ENCODE results near the gene PAMR1. TPM values are rescaled to one million over a fixed set of nuclear protein-coding genes. Genes with fewer than 3 reads are reported as not detected.
A peak's percentile ranks its signal among the peaks of the same experiment; 100 is the strongest.

PAMR1 gene, protein sequence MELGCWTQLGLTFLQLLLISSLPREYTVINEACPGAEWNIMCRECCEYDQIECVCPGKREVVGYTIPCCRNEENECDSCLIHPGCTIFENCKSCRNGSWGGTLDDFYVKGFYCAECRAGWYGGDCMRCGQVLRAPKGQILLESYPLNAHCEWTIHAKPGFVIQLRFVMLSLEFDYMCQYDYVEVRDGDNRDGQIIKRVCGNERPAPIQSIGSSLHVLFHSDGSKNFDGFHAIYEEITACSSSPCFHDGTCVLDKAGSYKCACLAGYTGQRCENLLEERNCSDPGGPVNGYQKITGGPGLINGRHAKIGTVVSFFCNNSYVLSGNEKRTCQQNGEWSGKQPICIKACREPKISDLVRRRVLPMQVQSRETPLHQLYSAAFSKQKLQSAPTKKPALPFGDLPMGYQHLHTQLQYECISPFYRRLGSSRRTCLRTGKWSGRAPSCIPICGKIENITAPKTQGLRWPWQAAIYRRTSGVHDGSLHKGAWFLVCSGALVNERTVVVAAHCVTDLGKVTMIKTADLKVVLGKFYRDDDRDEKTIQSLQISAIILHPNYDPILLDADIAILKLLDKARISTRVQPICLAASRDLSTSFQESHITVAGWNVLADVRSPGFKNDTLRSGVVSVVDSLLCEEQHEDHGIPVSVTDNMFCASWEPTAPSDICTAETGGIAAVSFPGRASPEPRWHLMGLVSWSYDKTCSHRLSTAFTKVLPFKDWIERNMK
- 14.5 TPM for total RNA-seq
- long read RNA-seq, transcript PAMR1-207 (11 exons, 3,142 nt): major isoform, 8 of 9 reads
- long read RNA-seq, partial matches to known transcripts: 0 of 9 reads
- long read RNA-seq, other reads (novel, unspliced or antisense): 1 of 9 reads

- DNase-seq (ENCODE audit: missing footprints): no peak
- intact Hi-C loops (cut with DNase I): no loop called here
- ATAC-seq: peak; percentile 93
Measured at GRCh38 chr11:35525501-35526175, at the start of gene PAMR1. TSS of gene PAMR1 (minus strand) at chr11:35525616. CDS start at chr11:35525585, 31 bp downstream.

- no peak for ATAC-seq
Measured at GRCh38 chr11:35571696-35572095, 46.3 kb upstream of the PAMR1 start.

GRCh38 chr11:35567737-35568465 lies 42.5 kb upstream of the PAMR1 start:
- ATAC-seq: peak; percentile 32
- no peak for DNase-seq (ENCODE audit: missing footprints)
- intact Hi-C loops (cut with DNase I): no loop called here

More at GRCh38 chr11:35571696-35572095, 46.3 kb upstream of the PAMR1 start:
- intact Hi-C loops (cut with DNase I): no loop called here
- no peak for DNase-seq (ENCODE audit: missing footprints)

- intact Hi-C loops (cut with DNase I): no loop called here
- ATAC-seq: no peak
- DNase-seq (ENCODE audit: missing footprints): no peak
Measured at GRCh38 chr11:35566885-35567284, 41.5 kb upstream of the PAMR1 start.

- intact Hi-C loops (cut with DNase I): no loop called here
- no peak for DNase-seq (ENCODE audit: missing footprints)
- no peak for ATAC-seq
Measured at GRCh38 chr11:35566181-35566580, 40.8 kb upstream of the PAMR1 start.

DNA sequence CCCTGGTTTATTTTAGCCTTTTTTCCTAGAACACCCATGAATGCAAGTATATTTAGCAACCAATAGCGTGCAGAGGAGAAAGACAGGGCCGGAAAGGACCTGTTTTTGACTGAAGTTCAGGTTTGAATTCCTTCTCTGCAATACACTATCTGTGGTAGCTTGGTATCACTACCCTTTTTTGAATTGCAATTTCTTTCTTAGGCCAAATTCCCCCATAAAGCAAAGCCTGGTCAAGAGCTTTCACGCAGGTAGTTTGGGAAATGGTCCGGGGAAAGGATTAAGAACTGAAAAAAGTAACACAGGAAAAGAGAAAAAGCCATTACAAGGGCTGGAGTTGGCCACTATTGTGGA lies 38.8 kb upstream of the PAMR1 start:
- DNase-seq (ENCODE audit: missing footprints): no peak
- intact Hi-C loops (cut with DNase I): no loop called here
- ATAC-seq: no peak

DNA sequence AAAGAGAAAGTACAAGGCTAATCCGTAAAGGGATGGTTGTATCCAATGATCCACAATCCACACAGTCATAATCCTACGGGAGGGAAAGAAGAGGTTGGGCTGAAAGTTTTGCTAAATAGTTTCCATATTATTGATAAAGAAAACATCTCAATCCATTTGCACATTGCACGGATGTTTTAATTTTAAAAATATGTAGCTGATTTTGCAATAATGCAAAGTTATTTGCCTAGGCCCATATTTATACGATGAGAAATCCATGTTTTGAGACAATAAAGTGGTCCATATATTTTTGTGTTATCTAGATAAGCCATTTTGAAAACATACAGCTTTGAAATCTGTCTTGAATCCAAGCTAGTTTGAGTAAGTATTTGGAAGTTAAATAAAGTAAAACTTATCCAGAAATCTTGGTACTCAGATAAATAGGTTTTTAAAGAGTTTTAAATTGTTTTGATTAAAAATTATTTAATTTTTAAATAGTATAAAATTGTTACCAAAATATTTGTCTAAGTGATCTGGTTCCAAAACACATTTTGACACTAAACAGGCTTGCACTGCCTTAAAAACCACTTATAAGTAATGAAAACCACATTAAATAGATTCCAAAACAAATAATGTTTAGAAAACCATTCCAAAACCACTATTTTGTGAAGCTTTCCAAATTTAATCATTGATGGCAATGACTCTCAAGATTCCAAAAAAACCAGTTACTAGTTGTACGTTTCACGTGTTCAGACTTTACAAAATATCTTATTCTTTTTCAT lies 38.2 kb upstream of the PAMR1 start:
- intact Hi-C loops (cut with DNase I): no loop called here
- no peak for DNase-seq (ENCODE audit: missing footprints)
- no peak for ATAC-seq

- ATAC-seq (no peak), DNase-seq (ENCODE audit: missing footprints) (no peak)
- intact Hi-C loops (cut with DNase I): no loop called here
Measured at GRCh38 chr11:35559949-35560348, 34.5 kb upstream of the PAMR1 start.

DNA sequence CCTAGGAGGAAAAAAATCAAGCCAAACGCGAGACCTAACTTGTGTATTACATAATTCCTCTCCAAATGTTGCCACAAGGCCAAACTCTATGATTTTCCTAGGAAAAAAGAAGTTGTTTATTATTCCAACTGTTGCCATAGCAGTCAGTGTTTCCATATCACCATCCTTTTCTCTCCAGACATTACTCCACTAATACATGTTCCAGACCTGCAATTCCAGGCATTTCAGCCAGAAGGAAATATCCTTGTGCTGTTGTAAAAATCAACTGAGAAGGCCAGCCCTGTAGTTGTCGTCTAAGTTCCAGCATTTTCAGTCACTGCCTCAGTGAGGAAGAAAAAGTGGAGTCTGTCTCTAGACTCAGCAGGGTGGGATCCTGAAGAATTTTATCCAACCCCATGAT lies 33.1 kb upstream of the PAMR1 start:
- intact Hi-C loops (cut with DNase I): no loop called here
- ATAC-seq (peak; percentile 87), DNase-seq (ENCODE audit: missing footprints) (no peak)

DNA sequence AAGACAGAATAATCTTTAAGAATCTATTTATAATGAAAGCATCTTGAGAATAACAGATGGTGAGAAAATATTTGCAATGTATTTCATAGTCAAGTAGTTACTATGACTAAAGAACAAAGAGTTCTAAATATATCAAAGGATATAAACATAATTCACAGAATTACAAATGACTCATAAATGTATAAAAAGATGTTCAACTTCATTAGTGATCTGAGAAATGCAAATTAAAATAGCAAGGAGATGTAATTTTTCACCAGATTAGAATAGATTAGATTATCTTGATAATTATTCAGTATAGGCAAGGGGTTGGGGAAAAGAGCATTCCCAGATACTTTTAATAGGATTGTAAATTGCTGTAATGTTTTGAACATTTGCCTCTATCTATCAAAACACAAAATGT lies 30.1 kb upstream of the PAMR1 start:
- DNase-seq (ENCODE audit: missing footprints) (no peak), ATAC-seq (no peak)
- intact Hi-C loops (cut with DNase I): no loop called here

GRCh38 chr11:35554491-35555437 lies 29.3 kb upstream of the PAMR1 start:
- ATAC-seq: no peak
- no peak for DNase-seq (ENCODE audit: missing footprints)
- intact Hi-C loops (cut with DNase I): no loop called here

- DNase-seq (ENCODE audit: missing footprints) (no peak), ATAC-seq (no peak)
- intact Hi-C loops (cut with DNase I): no loop called here
Measured at GRCh38 chr11:35553831-35554230, 28.4 kb upstream of the PAMR1 start.

GRCh38 chr11:35553021-35553420 lies 27.6 kb upstream of the PAMR1 start:
- no peak for ATAC-seq
- intact Hi-C loops (cut with DNase I): no loop called here
- DNase-seq (ENCODE audit: missing footprints): no peak

DNA sequence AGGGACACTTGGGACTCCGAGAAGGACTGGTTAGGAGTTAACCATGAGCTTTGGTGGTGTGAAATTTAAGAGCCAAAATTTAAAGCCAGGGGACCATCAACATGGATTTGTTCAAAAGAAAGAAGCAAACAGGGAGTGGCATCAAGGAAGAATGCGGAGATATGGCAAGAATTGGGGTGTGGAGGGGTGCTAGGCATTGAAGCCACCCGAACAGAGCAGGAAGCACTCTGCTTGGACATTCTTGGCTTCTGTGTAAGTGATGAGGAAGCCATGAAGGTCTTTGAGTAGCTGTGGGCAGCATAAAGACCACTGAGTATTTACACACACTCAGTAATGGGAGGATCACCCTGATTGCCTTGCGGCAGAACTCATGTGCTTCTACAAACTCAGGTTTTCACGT lies 27.2 kb upstream of the PAMR1 start:
- no peak for ATAC-seq
- DNase-seq (ENCODE audit: missing footprints): no peak
- intact Hi-C loops (cut with DNase I): no loop called here

DNA sequence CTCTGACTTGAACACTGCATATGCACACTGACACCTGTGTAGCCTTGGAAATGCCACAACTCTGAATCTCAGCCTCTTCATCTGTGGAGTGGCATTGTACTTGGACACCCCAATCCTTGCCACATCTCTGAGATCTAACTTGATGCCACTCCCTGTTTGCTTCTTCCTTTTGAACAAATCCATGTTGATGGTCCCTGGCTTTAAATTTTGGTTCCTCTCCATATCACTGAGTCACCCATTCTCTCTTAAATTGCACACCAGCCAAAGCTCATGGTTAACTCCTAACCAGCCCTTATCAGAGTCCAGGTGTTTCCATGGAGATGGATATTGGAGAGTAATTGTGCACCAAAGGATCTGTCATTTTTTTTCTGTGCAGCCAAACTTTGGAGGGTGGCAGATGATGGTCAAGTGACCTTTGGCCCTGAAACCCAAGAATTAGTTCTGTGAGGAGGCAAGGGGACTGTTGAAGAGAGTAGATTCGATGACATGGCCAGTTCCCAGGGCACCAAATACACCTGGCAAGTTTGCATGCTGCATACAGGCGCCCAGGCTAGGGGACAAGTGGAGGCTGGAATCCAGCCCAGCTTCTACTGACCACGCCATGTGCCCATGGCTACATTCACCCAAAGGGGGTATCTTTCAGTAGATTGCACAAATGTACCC lies 25.1 kb upstream of the PAMR1 start:
- no peak for DNase-seq (ENCODE audit: missing footprints)
- intact Hi-C loops (cut with DNase I): no loop called here
- no peak for ATAC-seq

DNA sequence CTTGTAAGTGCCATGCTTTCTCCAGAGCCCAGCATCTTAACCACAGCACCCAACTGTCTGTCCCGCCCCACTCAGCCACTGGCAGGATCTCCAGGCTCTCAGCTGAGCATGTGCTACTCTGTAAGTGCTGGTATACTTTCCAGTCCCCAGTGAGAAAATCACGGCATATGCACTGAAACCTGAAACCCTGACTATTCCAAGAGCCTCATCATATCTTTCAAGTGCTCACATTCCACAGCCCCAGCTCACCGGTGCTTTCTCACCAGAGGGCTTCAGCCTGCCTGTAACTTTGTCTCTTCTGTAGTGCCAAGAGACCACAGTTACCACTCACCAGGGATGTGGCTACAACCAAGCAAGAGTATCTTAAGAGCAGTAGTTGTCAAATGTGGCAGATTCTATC lies 24.4 kb upstream of the PAMR1 start:
- ATAC-seq: no peak
- DNase-seq (ENCODE audit: missing footprints): no peak
- intact Hi-C loops (cut with DNase I): loop anchor here (10.0 kb wide), 1 partner anchor 65 kb away; no protein-coding TSS in a partner anchor
